ENCODE data around the gene THYN1. TPM values are rescaled to one million over a fixed set of nuclear protein-coding genes. Genes with fewer than 3 reads are reported as not detected.

The THYN1 gene
- total and polyA plus RNA-seq, 2 of the 13 experiments (the other 11 are each of a cell fraction or from before 2014, with no cell fraction given), result 36.1 to 87.6 TPM

GRCh38 chr11:134253188-134253993 is at the start of gene THYN1, which contains the start of gene ACAD8 (continued):
- TF ChIP-seq ZBTB4 (CRISPR knock-in tag; IDR thresholded peaks at IDR 0.05; ENCODE audit: borderline replicate concordance) (peak; percentile 26; the same call in 1 of the 2 replicates), GPBP1L1 (CRISPR knock-in tag; IDR thresholded peaks at IDR 0.05) (no peak), ZNF224 (CRISPR knock-in tag; IDR thresholded peaks at IDR 0.05) (no peak), MYC (CRISPR knock-in tag; IDR thresholded peaks at IDR 0.05; ENCODE audit: borderline replicate concordance) (peak; percentile 48; the same call in 1 of the 2 replicates), CERS6 (CRISPR knock-in tag; IDR thresholded peaks at IDR 0.05) (no peak), EED (CRISPR knock-in tag; IDR thresholded peaks at IDR 0.05) (no peak), BORCS8-MEF2B (CRISPR knock-in tag; IDR thresholded peaks at IDR 0.05) (no peak), MEF2D (CRISPR knock-in tag; IDR thresholded peaks at IDR 0.05) (no peak; the same call in 1 of the 2 replicates), ATF6 (CRISPR knock-in tag; conservative IDR thresholded peaks at IDR 0.05) (no peak), ZFAT (CRISPR knock-in tag; conservative IDR thresholded peaks at IDR 0.05) (no peak), SNRNP70 (IDR thresholded peaks at IDR 0.05; ENCODE audit: low read depth, low read length) (no peak), ZNF678 (CRISPR knock-in tag; IDR thresholded peaks at IDR 0.05) (no peak), CREB3 (CRISPR knock-in tag; IDR thresholded peaks at IDR 0.05) (no peak), ZFP62 (CRISPR knock-in tag; IDR thresholded peaks at IDR 0.05) (no peak; the same call in 1 of the 2 replicates)
